ENCODE data around the gene APOBEC3C.
"Not testable (repeated sequence)": the region's sequence is repeated elsewhere in the genome, so short reads cannot be mapped to it uniquely, and the experiment has no call there.

Gene APOBEC3C

GRCh38 chr22:39013942-39014722 is at the start of gene APOBEC3C:
TSS of gene APOBEC3C (plus strand) at chr22:39014257. CDS start at chr22:39014363, 106 bp downstream.
- no peak for DNase-seq

- DNase-seq = no peak
Observed at GRCh38 chr22:38964306-38964705, 49.8 kb upstream of the APOBEC3C start.

GRCh38 chr22:38964989-38965388 is 49.1 kb upstream of the APOBEC3C start:
- DNase-seq = no peak

GRCh38 chr22:38965614-38966379 is 48.3 kb upstream of the APOBEC3C start:
- DNase-seq = no peak

GRCh38 chr22:38966380-38966702 is 47.7 kb upstream of the APOBEC3C start:
- no peak for DNase-seq

- DNase-seq = no peak
Observed at GRCh38 chr22:38966942-38967341, 47.1 kb upstream of the APOBEC3C start.

- no peak for DNase-seq
Observed at GRCh38 chr22:38967451-38968450, 46.3 kb upstream of the APOBEC3C start.

GRCh38 chr22:38968801-38969200 is 45.3 kb upstream of the APOBEC3C start:
- no peak for DNase-seq

- no peak for DNase-seq
Observed at GRCh38 chr22:38970551-38970950, 43.5 kb upstream of the APOBEC3C start.

GRCh38 chr22:38971202-38971601 is 42.9 kb upstream of the APOBEC3C start:
- DNase-seq = no peak

- no peak for DNase-seq
Observed at GRCh38 chr22:38971791-38972190, 42.3 kb upstream of the APOBEC3C start.

GRCh38 chr22:38972558-38972957 is 41.5 kb upstream of the APOBEC3C start:
- no peak for DNase-seq

- peak in 1 of 2 experiments; percentile 15 for DNase-seq
Observed at GRCh38 chr22:38973289-38974169, 40.5 kb upstream of the APOBEC3C start.

- DNase-seq = no peak
Observed at GRCh38 chr22:38974170-38974825, 39.8 kb upstream of the APOBEC3C start.

GRCh38 chr22:38974826-38975175 is 39.3 kb upstream of the APOBEC3C start:
- DNase-seq = no peak

- DNase-seq = not testable (repeated sequence)
Observed at GRCh38 chr22:38977289-38977688, 36.8 kb upstream of the APOBEC3C start.

- DNase-seq = not testable (repeated sequence)
Observed at GRCh38 chr22:38980587-38980986, 33.5 kb upstream of the APOBEC3C start.

GRCh38 chr22:38981005-38981991 is 32.8 kb upstream of the APOBEC3C start:
- no peak for DNase-seq

- DNase-seq = no peak
Observed at GRCh38 chr22:38981992-38982927, 31.8 kb upstream of the APOBEC3C start, which contains the start of gene APOBEC3B. TSS of gene APOBEC3B (plus strand) at chr22:38982347. CDS start at chr22:38982454, 107 bp downstream.
